GM18861 (cell line): ENCODE data around the gene GOLGA6L10.
A peak's percentile ranks its signal among the peaks of the same experiment; 100 is the strongest.
"Not testable (repeated sequence)": the region's sequence is repeated elsewhere in the genome, so short reads cannot be mapped to it uniquely, and the experiment has no call there.

Source experiments
- ATAC-seq: cut with Tn5 transposase; IDR thresholded peaks from one replicate; pipeline ENCODE4 v1.9.1; 2021; ENCODE audit not compliant: unreplicated experiment

The GOLGA6L10 gene

GRCh38 chr15:82343851-82344250 lies 5.4 kb downstream of the GOLGA6L10 start:
- not testable (repeated sequence) for ATAC-seq

DNA sequence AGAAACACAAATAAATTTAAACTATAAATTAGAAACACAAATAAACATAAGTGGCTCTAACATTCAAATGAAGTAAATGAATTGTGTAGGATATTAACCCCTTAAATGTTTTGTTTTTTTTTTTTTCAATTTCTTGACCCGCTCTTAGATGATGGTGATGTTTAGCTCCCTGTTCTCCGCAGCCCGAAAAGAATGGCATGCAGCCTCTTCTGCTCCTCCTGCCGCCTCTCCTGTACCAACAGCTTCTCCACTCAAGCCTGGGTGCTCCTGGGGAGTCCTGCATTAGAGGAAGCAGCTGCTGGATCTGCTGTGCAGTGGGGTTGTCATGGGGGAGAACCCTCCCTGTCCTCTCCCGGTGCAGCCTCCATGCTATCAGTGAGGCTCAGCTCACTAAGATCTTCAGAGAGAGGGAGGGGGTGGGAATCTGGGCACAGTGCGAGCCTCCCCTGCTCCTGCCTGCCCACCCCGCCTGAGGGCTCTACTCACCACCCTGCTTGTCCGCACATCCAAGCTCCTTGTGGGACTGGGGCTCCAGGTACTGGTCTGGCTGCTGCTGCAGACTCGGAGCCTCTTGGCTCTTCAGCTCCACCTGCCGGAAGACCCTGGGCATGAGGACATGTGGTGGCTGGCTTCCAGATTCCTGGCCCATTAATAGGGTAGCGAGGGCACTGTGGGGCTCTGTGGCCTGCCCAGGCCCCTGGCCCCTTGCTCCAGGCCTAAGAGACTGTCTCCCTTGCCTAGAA lies 6.5 kb downstream of the GOLGA6L10 start:
- ATAC-seq, result not testable (repeated sequence)

DNA sequence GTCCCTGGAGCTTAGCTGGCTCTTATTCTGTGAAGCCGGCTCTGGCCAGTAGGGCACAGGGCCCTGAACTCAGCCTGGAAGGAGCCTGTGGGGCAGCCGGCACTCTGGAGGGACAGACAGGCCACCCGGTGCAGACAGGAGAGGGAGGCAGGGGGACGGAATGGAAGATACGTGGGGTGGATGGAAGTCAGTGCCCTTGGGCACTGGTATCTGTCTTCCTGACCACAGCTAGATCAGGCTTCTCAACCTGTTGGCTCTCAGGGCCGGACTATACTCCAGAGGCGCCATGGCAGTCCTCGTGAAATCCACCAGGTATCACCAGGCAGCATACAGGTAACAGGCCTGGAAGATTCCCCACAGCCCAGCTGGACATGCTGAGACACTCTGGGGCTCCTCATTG lies 10.7 kb downstream of the GOLGA6L10 start:
- not testable (repeated sequence) for ATAC-seq

DNA sequence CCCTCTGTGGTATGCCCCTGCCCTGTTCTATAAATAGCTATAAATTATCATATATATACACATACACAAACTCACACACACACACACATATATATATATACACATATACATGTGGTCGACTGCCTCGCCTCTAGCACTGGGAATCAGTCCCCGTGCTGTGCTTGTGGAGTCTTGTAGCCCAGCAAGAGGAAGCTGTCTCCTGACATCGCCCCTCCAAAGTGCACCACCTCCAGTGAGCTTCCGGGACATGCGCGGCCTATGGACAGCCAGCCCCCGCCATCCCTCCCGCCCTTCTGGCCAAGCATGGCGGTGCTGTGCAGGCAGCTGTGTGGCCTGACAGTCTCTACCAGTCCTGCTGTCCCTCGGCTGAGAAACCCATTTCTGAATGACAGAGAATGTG lies 11.2 kb downstream of the GOLGA6L10 start:
- ATAC-seq, result not testable (repeated sequence)

- ATAC-seq, result not testable (repeated sequence)
Measured at GRCh38 chr15:82337051-82337450, 12.2 kb downstream of the GOLGA6L10 start.

- ATAC-seq, result peak; percentile 47
Measured at GRCh38 chr15:82336180-82336647, 13.1 kb downstream of the GOLGA6L10 start.

DNA sequence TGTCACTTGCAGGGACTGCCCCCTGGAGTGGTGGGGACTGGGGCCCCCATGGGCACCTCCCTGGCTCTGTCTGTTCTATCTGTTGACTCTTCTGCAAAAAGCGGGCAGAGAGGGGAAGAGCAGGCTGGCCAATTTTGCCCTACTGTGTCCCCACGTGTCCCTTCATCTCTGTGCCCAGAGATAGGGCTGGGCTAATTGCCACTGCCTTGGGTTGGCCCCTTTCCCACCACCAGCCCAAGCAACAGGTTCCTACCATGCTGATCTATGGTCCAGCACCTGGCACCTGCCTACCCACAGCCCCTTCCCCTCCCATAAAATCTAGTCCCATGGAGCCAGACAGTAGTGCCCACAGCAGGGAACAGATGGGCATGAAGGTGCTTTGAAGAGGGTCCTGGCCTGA lies 14.3 kb downstream of the GOLGA6L10 start:
- not testable (repeated sequence) for ATAC-seq

GRCh38 chr15:82334554-82334932 lies 14.7 kb downstream of the GOLGA6L10 start:
- ATAC-seq, result not testable (repeated sequence)

DNA sequence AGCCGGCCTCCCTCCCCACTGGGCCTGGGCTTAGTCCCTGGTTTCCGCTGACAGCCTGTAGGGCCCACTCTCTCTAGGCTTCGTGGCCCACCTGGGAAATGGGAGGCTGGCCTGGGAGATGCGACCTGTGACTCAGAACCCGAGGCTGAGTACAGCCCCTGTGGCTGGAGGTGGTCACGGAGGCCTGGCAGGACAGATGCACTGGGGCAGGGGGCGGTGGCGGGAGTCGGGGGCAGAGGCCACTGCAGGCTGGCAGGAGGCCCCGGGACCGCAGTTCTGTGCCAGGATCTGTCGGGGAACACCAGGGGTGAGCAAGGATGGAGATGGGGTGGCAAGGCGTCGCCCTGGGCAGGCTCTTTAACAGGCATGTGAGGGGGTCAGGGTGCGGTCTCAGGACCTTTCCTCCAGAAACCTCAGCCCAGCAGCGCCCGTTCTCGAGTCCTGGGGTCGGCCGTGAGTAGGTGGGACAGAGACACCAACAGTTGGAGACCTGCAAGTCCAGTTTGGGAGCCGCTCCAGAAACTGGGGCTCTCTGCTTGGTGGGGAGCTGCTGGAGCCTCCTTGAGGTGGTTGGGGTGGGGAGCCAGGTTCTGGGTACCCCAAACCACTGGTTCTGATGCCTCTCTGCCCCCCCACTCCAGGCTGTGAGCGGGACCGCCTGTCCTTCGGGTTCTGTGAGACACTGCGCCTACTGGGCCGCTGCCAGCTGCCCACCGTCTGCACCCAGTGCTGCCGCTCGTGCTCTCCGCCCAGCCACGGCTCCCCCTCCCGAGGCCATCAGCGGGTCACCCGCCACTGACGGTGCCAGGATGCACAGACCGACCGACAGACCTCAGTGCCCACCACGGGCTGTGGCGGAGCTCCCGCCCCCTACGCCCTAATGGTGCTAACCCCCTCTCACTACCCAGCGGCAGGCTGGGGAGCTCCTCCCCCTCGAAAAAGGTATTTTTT lies 15.4 kb downstream of the GOLGA6L10 start:
- not testable (repeated sequence) for ATAC-seq

- not testable (repeated sequence) for ATAC-seq
Measured at GRCh38 chr15:82332711-82333602, 16.3 kb downstream of the GOLGA6L10 start.

DNA sequence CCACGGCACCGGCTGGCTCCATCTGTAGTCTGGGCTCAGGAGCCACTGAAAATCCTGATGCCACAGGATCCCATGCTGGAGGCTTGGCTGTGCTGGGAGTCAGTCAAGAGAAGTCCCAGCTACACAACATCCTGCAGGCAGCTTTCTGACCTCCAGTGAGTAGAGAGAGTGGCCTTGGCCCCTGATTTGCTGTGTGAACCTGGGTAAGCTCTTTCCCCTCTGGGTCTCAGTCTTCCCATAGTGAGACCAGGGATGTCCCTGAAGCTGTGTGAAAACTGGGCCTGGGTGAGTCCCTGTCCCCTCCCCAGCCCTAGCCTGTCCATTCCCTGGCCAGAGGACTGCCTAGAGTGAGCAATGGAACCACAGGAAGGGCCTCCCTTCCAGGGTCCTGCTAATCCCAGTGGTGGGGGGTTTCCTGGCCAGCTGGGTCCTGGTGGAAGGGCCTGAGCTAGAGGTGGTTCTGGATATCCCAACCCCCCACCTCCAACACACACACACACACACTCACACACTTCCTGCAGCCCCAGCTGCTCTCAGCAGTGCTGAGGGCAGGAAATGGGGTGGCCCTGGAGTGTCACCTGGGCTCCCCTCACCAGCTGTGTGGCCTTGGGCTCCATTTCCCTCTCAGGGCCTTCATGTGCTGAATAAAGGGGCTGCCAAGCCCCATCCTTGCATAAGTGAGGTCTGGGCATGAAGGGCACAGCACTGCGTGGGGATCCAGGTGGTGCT lies 17.5 kb downstream of the GOLGA6L10 start:
- not testable (repeated sequence) for ATAC-seq

DNA sequence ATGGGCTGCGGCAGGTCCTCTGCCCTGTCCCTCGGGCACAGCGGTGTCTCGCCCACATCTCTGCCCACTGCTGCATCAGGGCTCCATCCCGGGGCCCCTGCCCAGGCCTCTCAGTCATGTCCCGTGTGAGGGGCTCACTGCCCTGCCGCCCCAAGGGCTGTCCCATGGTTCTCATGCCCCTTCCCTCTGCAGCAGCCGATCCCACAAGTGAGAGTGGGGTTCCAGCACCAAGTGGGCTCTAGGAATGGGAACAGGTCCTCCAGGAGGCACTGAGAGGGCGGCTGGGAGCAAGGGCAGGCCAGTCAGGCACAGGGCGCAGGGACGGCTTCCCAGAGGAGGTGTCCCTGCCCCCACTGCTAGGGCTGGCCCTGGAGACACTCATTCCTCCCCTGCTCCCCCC lies 18.4 kb downstream of the GOLGA6L10 start:
- ATAC-seq, result not testable (repeated sequence)

DNA sequence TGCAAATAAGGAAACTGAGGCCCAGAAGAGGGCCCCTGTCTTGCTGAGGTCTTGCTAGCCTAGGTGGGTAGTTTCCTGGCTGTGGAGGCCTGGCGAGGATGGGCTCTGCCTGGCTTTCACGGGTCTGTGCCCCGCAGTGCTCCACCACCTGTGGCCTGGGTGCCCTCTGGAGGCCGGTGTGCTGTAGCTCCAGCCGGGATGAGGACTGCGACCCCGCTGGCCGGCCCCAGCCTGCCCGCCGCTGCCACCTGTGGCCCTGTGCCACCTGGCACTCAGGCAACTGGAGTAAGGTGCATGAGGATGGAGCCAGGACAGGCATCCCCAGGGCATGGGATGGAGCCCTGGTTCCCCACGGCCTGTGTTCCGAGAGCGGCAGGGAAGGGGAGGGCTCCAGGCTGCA lies 20.2 kb downstream of the GOLGA6L10 start:
- ATAC-seq, result not testable (repeated sequence)

DNA sequence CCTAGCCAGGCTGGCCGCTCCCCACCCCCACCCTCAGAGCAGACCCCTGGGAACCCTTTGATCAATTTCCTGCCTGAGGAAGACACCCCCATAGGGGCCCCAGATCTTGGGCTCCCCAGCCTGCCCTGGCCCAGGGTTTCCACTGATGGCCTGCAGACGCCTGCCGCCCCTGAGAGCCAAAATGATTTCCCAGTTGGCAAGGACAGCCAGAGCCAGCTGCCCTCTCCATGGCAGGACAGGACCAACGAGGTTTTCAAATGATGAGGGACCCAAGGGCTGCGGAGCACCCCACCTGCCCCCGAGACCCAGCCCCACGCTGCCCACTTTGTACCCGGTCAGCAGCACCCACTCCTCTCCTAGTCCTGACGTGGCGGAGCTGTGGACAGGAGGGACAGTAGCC lies 21.9 kb downstream of the GOLGA6L10 start:
- ATAC-seq, result not testable (repeated sequence)

- ATAC-seq, result not testable (repeated sequence)
Measured at GRCh38 chr15:82326896-82327295, 22.4 kb downstream of the GOLGA6L10 start.

DNA sequence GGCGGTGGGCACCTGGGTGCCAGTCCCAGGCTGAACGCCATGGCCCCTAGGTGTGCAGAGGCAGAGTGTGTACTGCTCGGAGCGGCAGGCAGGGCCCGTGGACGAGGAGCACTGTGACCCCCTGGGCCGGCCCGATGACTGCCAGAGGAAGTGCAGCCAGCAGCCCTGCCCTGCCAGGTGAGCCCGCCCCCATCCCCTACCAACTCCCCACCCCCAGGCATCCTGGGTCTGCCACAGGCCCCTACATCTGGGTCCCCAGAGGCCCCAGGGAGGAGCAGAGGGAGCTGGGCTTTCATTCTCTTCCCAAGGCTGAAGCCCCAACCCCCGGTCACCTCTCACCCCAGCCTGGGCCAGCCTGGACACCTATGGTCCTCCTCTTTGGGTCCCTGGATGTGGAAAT lies 23.6 kb downstream of the GOLGA6L10 start:
- not testable (repeated sequence) for ATAC-seq

GRCh38 chr15:82324831-82325230 lies 24.4 kb downstream of the GOLGA6L10 start:
- ATAC-seq, result not testable (repeated sequence)

- ATAC-seq, result not testable (repeated sequence)
Measured at GRCh38 chr15:82322488-82322887, 26.8 kb downstream of the GOLGA6L10 start.

DNA sequence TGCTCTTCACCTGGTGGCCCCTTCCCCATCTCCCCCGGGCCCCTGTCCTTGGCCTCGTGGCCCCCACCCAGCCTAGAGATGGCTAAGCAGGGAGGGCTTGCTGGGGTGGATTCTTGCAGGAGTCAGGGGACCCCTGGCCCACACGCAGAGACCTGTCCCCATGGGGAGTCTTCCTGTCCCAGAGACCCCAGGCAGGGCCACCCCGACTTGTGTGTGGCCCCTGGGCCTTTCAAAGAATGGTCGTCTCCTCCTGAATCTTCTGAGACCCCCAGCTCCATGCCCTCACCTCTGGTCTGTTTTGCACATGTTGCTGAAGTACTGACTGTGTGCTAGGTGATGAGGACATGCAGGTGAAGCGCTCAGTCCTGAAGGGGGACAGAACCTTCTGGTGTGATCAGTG lies 28.4 kb downstream of the GOLGA6L10 start:
- ATAC-seq, result not testable (repeated sequence)
